CD4-positive, alpha-beta T cell treated with Interleukin-4 for 4 hours (primary cell): Measurements from ENCODE around the gene C1orf167.

ENCODE experiments used
- DNase-seq: peaks from one replicate; pipeline ENCODE4 v3.0.0-alpha.2; 2020

C1orf167 gene

GRCh38 chr1:11736746-11737639, 25.0 kb upstream of the C1orf167 start:
- peak; percentile 42 for DNase-seq

GRCh38 chr1:11738096-11738495, 23.9 kb upstream of the C1orf167 start:
- DNase-seq: no peak

DNA sequence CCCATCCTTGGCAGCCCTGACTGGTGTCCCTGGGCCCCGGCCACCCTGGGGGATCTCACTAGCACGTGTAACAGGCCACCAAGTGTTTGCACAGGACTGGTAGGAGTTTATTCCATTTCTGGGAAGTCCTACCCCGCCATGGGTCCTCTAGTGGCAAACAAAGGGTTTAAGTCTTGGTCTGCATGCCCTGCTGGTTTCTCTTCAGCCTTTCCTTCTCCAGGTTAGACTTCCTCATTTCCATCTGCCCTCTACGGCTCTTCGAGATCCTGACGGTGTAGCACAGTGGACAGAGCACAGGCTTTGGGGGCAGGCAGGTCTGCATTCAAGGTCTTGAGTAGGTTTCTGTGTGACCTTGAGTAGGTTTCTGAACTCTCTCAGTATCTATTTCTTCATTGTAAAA, 23.2 kb upstream of the C1orf167 start:
- DNase-seq: no peak

DNA sequence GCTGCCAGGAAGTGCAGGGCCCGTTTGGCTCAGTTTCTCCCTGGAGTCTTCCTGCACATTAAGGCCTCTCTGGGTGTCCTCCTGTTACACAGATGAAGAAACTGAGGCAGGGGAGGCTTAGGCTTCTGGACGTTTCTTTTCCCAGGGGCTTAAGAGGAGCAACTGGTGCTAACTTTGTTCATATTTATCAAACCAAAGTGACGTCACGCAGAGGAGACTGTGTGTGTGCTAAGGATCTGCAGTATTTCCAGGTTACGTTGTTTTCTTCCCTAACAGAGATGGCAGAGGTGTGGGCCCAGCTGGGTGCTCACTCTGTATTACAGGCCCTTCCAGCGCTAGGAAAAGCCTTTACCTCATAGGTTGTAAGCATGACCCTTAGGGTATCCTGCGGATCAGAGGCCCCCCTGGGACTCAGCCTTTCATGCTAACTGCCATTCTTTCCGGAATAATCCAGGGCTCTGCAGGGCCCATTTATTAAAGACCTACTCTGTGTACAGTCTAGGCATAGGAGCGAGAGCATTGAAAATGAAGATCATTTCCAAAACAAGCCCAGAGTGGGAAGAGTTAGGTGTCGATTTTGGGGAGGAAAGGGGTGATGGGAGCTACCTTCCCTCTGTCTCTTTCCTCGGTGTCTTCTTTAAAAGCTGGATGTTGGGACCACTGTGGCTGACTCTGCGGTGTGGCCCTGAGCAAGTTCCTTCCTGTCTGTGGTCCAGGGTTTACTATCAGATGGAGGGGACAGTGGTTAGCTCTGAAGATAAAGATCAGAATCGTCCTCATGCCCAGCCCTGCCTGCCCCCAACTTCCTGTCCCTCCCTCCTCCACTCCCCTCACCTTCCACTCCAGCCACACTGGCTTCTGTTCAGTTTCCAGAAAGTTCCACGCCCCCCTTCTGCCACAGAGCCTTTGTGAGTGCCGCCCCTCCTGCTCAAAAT, 21.5 kb upstream of the C1orf167 start:
- DNase-seq: peak; percentile 36

DNA sequence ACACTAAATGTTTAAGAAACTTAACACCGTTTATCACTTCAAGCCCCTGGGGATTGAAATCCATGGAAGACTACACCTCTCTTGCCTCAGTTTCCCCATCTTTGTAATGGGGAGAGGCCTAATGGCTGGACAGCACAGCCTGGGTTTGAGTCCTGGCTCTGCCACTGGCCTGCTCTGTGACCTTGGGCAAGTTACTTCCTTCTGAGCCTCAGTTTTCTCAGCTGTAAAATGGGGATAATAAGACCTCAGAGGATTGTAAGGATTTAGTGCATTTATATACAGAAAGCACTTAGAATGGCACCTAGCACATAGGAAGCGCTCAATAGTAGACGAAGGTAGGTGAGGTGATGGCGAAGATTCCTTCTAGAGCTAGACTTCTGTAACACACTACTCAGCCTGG, 20.5 kb upstream of the C1orf167 start:
- DNase-seq: no peak

GRCh38 chr1:11741919-11742558, 20.0 kb upstream of the C1orf167 start:
- no peak for DNase-seq

DNA sequence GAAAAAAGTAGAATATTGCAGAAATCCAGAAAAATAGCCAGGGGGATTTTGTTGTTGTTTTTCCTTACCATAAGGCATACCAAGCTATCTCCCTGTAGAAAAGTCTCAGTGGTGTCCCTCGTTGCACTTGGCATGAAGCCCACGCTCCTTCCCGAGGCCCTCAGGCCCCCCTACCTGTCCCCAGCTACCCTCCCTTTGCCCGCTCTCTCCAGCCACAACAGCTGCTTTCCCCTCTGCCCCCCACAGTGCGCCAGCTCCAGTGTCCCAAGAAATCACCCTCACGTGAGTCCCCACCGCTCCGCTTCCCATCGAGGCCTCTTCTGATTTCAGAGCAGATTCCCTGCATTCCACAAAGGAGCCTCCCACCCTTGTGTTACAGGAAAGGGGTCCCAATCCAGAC, 17.7 kb upstream of the C1orf167 start:
- no peak for DNase-seq

DNA sequence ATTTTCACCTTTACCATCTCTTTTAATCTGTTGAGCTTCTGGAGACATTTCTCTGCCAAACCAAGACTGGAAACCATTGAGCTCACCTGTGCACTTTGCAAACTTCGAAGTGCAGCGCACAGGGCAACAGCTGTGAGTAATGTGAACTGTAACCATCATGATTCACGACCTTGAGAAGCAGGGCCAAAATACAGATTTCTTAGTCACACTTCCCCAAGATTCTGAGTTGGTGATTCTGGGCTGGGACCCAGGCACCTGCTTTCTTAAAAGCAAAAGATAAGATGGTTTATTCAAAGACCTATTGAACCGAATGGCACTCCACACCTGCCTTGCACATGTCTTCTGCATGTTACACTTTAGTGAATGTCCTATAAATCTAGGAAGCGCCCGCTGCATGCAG, 15.9 kb upstream of the C1orf167 start:
- no peak for DNase-seq

GRCh38 chr1:11746795-11747487, 15.1 kb upstream of the C1orf167 start:
- no peak for DNase-seq

DNA sequence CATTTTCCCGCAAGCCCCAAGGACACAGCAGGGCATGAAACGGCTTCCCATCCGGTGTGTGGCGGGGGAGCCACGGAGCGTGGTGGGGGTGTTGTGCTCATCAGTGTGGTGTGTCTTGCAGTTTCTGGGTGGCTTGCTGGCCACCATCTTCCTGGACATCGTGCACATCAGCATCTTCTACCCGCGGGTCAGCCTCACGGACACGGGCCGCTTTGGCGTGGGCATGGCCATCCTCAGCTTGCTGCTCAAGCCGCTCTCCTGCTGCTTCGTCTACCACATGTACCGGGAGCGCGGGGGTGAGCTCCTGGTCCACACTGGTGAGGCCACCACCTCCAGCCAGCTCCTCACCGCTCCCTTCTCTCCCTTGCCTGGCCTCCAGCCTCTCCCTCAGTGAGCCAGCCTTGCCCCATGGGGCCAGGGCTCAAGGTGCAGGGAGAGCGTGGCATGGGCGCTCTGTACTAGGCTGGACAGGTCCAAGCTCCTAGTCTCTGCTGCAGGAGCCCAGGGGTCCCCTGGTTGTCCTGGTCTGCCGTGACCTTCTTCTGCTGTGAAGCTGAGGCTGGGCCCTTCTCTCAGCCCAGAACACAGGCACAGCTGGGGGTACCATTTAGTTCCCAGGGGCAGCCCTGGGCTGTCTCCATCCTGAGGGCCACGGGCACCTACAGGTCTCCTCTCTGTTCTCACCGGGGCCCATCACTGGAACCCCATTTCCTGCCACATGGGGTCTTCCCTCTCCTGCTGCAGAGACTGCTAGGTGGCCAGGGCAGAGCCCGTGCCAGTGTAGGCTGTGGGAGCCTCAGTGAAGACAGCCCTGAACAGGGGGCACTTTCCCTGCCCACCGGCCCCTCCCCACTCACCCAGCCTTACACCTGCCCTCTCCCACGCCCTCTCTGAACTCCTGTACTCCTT, 13.4 kb upstream of the C1orf167 start:
- DNase-seq: no peak

- DNase-seq: no peak
These were observed 12.7 kb upstream of the C1orf167 start for GRCh38 chr1:11749203-11749689.

DNA sequence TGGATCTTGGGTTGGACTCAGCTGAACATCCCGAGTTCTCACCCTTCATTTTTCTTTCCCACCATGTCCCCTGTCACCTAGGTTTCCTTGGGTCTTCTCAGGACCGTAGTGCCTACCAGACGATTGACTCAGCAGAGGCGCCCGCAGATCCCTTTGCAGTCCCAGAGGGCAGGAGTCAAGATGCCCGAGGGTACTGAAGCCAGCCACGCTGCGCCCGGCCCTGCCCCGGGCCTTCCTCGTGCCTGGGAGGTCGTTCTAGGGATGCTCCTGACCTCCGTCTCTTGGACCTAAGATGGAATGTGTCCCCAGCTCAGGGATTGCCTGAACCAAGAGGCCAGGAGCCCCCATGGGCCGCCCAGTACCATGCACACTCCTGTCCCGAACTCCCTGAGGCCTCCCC, 12.0 kb upstream of the C1orf167 start:
- DNase-seq: no peak

DNA sequence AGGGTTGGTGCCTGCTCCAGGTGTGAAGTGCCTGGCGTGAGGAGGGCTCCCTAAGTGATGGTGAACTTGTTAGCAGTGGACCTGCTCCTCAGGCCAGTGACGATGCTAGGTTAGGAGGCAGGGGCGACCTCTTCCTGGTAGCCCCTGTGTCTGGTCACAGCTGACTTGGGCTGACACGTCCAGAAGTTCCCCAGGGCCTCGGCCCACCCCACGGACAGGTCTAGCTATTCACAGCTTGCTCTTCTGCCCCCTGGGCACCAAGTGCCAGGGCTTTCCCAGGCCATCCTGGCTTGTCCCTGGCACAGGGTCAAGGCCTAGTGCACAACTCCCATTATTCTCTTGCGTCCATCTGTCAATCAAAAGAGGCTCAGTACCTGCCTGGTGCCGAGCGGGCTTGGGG, 10.9 kb upstream of the C1orf167 start:
- DNase-seq: no peak

DNA sequence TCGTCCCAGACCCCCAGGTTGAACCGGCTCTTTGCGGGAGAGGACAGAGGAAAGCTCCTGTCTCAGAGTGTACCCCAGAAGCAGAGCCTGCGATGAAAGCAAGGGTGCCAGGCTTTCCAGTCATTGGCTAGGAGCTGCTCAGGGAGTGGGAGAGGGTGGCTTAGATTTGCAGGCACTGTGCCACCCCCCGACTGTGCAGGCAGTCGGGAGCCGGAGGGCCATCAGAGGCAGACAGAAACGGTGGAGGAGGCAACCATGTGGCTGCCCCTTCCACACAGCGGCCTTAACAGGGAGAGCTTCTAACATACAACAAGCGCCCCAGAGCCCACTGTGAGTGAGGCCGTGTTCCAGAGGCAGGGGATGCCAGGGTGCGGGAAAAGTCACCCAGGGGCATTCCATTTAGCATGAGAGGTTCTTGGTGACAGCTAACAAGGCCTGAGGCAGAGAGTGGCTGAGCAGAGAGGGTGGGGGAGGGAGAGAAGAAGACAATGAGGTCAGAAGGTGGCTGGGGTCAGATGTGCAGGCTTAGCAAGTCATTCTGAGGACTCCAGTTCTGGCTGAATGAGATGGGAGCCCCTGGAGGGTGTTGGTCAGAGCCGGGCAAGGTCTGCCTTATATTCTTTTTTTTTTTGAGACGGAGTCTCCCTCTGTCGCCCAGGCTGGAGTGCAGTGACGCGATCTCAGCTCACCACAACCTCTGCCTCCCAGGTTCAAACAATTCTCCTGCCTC, 9.5 kb upstream of the C1orf167 start:
- no peak for DNase-seq

DNA sequence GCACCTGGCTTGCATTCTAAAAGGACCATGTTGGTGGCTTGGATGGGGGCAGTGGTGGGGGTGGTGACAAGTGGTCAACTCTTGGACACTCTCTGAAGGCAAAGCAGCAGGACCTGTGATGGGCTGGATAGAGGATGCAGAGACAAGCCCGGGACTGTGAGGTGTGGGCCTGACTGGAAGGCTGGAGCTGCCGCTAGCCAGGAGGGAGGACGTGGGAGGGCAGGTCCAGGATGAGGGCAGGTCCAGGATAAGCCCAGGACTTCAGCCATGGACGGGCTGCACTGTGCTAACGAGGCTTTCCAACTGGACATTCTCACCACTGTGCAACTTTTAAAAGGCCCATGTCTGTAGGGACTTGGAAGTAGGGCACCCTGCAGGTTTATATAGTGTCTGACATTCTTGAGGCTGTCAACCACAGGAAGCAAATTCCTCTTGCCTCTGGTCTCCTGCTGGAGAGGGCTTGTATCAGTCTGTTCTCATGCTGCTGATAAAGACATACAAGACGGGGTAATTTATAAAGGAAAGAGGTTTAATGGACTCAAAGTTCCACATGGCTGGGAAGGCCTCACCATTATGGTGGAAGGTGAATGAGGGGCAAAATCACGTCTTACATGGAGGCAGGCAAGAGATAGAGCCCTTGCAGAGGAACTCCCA, 8.3 kb upstream of the C1orf167 start:
- no peak for DNase-seq

- DNase-seq: no peak
These were observed 4.9 kb upstream of the C1orf167 start for GRCh38 chr1:11757047-11757446.

DNA sequence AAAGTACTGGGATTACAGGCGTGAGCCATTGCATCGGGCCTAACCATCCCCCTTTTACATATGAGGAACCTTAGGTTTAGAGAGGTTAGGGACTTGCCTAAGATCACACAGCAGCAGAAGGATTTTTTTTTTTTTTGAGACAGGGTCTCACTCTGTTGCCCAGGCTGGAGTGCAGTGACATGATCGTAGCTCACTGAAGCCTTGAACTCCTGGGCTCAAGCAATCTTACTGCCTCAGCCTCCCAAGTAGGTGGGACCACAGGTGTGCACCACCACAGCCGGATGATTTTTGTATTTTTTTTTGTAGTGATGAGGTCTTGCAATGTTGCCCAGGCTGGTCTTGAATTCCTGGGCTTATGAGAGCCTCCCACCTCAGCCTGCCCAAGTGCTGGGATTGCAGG, 2.2 kb upstream of the C1orf167 start:
- no peak for DNase-seq

DNA sequence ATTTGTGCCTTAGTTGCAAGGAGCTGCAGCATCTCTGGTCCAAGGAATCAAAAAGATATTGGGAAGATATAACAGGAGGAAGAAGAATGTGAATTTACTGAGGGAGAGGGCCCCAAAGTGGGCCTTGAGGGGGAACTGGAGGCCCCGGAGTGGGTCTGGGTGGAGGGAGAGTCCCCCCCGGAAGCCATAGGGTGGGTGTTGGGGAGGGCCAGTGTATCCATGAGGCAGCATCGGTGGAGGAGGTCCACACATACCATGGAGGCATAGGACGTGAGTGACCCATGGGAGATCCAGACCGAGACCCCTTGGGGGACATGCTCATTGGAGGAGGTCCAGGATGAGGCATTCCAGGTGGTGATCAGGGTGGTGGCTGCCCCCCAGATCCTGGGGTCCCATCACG, 708 bp upstream of the C1orf167 start:
- DNase-seq: no peak

DNA sequence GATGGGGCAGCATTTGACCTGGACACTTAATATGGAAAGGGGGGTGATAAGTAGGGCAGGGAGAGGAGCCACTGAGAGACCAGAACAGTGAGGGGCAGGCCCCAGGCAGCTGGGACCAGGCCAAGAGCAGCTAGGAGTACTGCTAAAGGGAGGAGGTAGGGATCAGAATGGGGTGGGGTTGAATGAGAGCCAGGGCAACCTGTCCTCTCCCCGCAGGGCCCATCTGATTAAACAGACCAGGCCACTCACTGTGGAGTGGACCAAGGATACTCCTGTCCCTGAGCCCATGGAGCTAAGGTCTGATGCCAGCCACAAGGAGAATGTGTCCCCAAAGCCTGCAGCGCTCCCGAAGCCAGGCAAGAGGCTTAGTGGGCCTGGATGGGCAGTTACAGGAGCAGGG, 2.1 kb downstream of the C1orf167 start:
- DNase-seq: no peak

DNA sequence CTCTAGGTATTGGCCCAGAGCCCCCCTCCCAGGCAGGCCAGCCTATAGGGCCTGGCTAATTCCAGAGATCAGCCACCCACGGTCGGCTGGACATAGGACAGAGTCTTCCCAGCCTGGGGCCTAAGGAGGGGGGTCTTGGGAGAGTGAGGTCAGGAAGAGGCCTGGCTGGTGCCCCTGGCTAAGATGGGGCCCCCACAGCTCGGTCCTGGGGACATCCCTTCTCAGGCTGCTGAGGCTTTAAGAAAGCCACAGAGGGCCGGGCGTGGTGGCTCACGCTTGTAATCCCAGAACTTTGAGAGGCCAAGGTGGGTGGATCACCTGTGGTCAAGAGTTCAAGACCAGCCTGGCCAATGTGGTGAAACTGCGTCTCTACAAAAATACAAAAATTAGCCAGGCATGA, 2.5 kb downstream of the C1orf167 start:
- no peak for DNase-seq
